ENCODE results near the gene MED14. TPM values are rescaled to one million over a fixed set of nuclear protein-coding genes. Genes with fewer than 3 reads are reported as not detected.
A peak's percentile ranks its signal among the peaks of the same experiment; 100 is the strongest.

Gene MED14
- total RNA-seq, 1 experiment from 2014 or later, result 57.4 TPM

DNA sequence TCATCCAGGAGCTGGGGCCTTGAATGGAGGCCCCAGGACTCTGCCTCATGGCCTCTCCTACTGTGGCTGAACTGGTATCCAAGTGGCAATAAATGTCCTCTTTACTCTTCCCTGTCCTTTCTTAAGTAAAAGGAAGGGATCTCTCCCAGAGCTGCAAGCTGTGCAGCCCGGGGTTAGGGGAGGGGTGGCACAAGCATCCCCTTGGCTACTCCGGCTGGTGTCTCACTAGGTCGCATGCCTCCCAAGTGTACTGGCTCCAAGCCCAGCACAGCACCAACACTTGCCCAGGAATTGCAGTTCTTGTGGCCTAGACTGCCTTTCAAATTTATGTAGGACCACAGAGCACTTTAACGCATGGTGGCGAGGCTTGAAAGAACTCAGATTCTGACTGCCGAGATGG is 44.7 kb upstream of the MED14 start:
- H3K36me3 Mint-ChIP-seq (ENCODE audit: insufficient read depth, unreplicated experiment), result no peaks in the 10 kb centered on the region
- H3K27ac Mint-ChIP-seq (ENCODE audit: unreplicated experiment), result no peak overlapping the region
- no peaks in the 10 kb centered on the region for H3K27me3 Mint-ChIP-seq (ENCODE audit: unreplicated experiment)
- no peak overlapping the region for H3K4me3 Mint-ChIP-seq (ENCODE audit: low read depth, unreplicated experiment)
- no peaks in the 10 kb centered on the region for H3K9me3 Mint-ChIP-seq (ENCODE audit: low read depth, unreplicated experiment)
- CTCF ChIA-PET, result no interaction called here
- intact Hi-C loops (cut with micrococcal nuclease; ENCODE audit: unreplicated experiment), result no loop called here
- DNase-seq, result no peak
- BruUV-seq (replicated peaks), result no TSS peak
- peaks cover 32% of the 10 kb centered on the region for H3K4me1 Mint-ChIP-seq (ENCODE audit: low read depth, unreplicated experiment)
- TF ChIP-seq, protein P1, sequence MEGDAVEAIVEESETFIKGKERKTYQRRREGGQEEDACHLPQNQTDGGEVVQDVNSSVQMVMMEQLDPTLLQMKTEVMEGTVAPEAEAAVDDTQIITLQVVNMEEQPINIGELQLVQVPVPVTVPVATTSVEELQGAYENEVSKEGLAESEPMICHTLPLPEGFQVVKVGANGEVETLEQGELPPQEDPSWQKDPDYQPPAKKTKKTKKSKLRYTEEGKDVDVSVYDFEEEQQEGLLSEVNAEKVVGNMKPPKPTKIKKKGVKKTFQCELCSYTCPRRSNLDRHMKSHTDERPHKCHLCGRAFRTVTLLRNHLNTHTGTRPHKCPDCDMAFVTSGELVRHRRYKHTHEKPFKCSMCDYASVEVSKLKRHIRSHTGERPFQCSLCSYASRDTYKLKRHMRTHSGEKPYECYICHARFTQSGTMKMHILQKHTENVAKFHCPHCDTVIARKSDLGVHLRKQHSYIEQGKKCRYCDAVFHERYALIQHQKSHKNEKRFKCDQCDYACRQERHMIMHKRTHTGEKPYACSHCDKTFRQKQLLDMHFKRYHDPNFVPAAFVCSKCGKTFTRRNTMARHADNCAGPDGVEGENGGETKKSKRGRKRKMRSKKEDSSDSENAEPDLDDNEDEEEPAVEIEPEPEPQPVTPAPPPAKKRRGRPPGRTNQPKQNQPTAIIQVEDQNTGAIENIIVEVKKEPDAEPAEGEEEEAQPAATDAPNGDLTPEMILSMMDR (IDR thresholded peaks at IDR 0.05; ENCODE audit: unreplicated experiment), result no peak

DNA sequence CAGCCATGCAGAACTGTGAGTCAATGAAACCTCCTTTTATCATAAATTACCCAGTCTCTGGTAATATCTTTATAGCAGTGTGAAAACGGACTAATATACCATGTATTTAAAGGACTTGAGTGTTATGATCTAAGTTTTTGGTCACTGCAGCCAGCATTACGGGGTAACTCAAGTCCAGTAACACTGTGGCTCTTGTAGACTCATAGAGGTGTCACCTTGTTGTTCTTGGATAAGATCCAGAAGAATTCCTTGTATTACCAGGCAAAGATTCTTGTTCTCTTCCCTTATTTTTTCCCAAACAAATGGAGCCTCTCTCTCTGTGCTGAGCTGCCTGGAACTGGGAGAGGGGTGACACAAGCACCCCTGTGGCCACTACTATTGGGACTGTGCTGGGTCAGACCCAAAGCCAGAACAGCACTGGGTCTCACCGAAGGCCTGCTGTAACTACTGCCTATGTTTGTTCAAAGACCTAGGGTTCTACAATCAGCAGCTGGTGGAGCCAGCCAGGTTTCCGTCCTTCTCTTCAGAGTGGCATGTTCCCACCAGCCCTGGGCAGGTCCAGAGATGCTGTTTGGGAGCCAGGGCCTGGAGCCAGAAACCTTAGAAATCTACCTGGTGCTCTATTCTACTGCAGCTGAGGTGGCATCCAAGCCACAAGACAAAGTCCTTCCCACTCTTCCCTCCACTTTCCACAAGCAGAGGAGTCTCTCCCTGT is 43.7 kb upstream of the MED14 start:
- CTCF ChIA-PET, result no interaction called here
- Mint-ChIP-seq H3K36me3 (ENCODE audit: insufficient read depth, unreplicated experiment) (no peaks in the 10 kb centered on the region), H3K4me3 (ENCODE audit: low read depth, unreplicated experiment) (no peak overlapping the region), H3K27ac (ENCODE audit: unreplicated experiment) (no peak overlapping the region), H3K4me1 (ENCODE audit: low read depth, unreplicated experiment) (peaks cover 24% of the 10 kb centered on the region), H3K27me3 (ENCODE audit: unreplicated experiment) (no peaks in the 10 kb centered on the region), H3K9me3 (ENCODE audit: low read depth, unreplicated experiment) (no peaks in the 10 kb centered on the region)
- intact Hi-C loops (cut with micrococcal nuclease; ENCODE audit: unreplicated experiment), result no loop called here
- TF ChIP-seq, protein P1 (IDR thresholded peaks at IDR 0.05; ENCODE audit: unreplicated experiment), result no peak
- DNase-seq, result no peak
- BruUV-seq (replicated peaks), result no TSS peak

DNA sequence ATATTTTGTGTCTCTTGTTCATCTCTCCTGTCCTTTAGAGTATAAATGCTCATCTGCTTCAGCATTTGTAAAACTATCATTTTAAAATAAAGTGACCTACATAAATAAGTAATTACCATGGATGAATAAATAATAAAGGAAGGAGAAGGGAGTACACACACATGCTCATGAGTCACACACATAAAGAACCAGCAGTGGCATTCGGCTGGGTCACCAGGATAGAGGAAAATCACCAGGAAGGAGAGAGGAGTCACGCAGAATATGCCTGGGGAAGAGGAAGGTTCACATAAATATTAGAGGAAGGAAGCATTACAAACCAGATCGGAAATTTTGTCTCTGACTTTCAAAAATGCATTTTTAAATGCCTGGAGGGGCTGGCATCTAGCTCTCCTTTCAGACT is 38.5 kb upstream of the MED14 start:
- CTCF ChIA-PET, result no interaction called here
- no peak for DNase-seq
- intact Hi-C loops (cut with micrococcal nuclease; ENCODE audit: unreplicated experiment), result no loop called here
- Mint-ChIP-seq H3K9me3 (ENCODE audit: low read depth, unreplicated experiment) (no peaks in the 10 kb centered on the region), H3K27ac (ENCODE audit: unreplicated experiment) (peak overlapping the region; percentile 14), H3K27me3 (ENCODE audit: unreplicated experiment) (no peaks in the 10 kb centered on the region), H3K4me1 (ENCODE audit: low read depth, unreplicated experiment) (peaks cover 29% of the 10 kb centered on the region), H3K4me3 (ENCODE audit: low read depth, unreplicated experiment) (no peak overlapping the region), H3K36me3 (ENCODE audit: insufficient read depth, unreplicated experiment) (no peaks in the 10 kb centered on the region)
- no TSS peak for BruUV-seq (replicated peaks)
- TF ChIP-seq, protein P1 (IDR thresholded peaks at IDR 0.05; ENCODE audit: unreplicated experiment), result no peak

DNA sequence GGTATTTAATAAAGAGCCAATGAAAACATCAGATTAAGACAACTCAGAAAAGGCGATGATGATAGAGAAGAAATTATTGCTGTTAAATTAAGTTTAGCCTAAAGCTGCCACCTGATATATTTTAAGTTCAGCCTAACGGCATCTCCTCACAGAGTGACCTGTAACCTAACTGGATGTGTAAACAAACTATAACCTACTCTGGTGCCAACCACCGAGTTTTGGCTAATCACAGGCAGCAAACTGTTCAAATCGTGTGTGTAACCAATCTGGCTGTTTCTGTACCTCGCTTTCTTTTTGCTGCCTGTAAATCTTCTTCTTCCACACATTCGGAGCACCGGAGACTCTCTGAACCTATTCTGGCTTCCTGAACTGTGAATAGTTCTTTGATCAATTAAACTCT is 37.8 kb upstream of the MED14 start:
- no peak overlapping the region for H3K27ac Mint-ChIP-seq (ENCODE audit: unreplicated experiment)
- H3K9me3 Mint-ChIP-seq (ENCODE audit: low read depth, unreplicated experiment), result no peaks in the 10 kb centered on the region
- no peaks in the 10 kb centered on the region for H3K36me3 Mint-ChIP-seq (ENCODE audit: insufficient read depth, unreplicated experiment)
- TF ChIP-seq, protein P1 (IDR thresholded peaks at IDR 0.05; ENCODE audit: unreplicated experiment), result no peak
- no peak overlapping the region for H3K4me3 Mint-ChIP-seq (ENCODE audit: low read depth, unreplicated experiment)
- CTCF ChIA-PET, result no interaction called here
- DNase-seq, result no peak
- no peaks in the 10 kb centered on the region for H3K27me3 Mint-ChIP-seq (ENCODE audit: unreplicated experiment)
- BruUV-seq (replicated peaks), result no TSS peak
- H3K4me1 Mint-ChIP-seq (ENCODE audit: low read depth, unreplicated experiment), result peaks cover 22% of the 10 kb centered on the region
- intact Hi-C loops (cut with micrococcal nuclease; ENCODE audit: unreplicated experiment), result no loop called here
